HG02798 (cell line): Measurements from ENCODE around the gene RASAL1.
"Not testable (repeated sequence)": the region's sequence is repeated elsewhere in the genome, so short reads cannot be mapped to it uniquely, and the experiment has no call there.

Experiments used
- ATAC-seq: cut with Tn5 transposase; IDR thresholded peaks from one replicate; pipeline ENCODE4 v1.9.1; 2021; ENCODE audit warnings: mild to moderate bottlenecking; ENCODE audit not compliant: unreplicated experiment, poor library complexity

The RASAL1 gene

GRCh38 chr12:113120670-113121370 lies 14.7 kb downstream of the RASAL1 start:
- no peak for ATAC-seq

GRCh38 chr12:113119980-113120669 lies 15.4 kb downstream of the RASAL1 start:
- ATAC-seq: no peak

DNA sequence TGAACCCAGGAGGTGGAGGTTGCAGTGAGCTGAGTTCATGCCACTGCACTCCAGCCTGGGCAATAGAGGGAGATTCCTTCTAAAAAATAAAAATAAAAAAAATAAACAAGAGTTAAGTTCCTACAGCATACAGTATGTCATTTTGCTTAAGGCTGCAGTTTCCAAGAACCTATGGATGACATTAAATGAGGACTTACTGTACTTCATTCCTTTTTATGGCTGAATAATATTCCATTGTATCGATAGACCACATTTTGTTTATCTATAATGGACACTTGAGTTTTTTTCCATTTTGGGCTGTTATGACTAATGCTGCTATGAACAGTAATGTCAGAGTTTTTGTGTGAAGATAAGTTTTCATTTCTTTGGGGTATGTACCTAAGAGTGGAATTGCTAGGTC lies 17.4 kb downstream of the RASAL1 start:
- ATAC-seq: no peak

- not testable (repeated sequence) for ATAC-seq
These were observed 17.9 kb downstream of the RASAL1 start for GRCh38 chr12:113117684-113118083.

DNA sequence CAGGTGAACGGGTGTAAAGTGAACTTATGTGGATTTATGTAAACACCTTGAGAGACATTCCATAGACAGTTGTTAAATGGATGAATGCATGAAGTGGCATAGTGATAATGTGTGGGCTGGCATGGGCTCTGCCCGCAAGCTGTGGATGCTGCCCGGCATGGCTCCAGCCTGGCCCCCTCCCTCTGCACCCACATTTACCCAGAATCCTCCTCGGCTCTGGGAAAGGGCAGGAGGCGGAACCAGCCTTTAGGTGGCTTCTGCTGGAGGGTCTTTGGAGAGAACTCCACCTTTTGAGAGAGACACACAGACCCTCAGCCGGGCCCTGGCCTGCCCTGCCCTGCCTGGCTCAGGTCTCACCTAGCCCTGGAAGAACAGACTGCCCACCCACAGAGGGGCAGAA lies 18.7 kb downstream of the RASAL1 start:
- no peak for ATAC-seq

GRCh38 chr12:113115455-113116126 lies 20.0 kb downstream of the RASAL1 start:
- ATAC-seq: no peak

DNA sequence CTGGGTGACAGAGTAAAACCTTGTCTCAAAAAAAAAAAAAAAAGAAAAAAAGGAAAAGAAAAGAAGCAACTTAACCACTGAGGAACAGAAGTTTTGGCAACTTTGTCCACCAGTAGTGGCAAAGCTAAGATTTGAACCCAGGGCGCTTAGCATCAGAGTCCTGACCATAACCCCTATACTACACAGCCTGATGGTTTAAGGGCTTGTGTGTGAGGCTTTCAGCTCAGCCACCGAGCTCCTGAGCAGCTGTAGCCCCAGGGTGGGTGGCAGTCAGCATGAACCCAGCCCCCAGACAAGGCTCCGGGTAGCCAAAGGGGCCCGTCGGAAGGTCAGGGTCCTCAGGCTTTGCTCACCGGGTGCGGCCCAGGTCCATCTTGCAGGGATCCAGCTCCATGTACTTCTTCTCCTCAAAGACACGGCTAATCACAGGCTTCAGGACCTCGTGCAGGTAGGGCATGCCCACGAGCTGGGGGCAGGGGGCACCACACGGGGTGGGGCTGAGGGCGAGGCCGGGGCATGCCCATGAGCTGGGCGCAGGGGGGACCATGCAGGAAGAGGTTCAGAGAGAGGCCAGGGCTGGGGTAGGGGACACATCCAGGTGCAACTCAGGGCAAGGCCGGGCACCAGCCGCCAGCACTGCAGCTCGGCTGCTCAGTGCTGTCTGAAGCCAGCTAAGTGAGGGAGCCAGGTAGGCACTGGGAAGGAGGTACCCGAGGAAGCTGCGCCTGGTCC lies 20.9 kb downstream of the RASAL1 start:
- ATAC-seq: no peak

GRCh38 chr12:113113397-113113796 lies 22.2 kb downstream of the RASAL1 start:
- ATAC-seq: no peak

GRCh38 chr12:113112043-113112899 lies 23.3 kb downstream of the RASAL1 start:
- ATAC-seq: no peak

- no peak for ATAC-seq
These were observed 24.3 kb downstream of the RASAL1 start for GRCh38 chr12:113111247-113111646.

GRCh38 chr12:113109872-113110599 lies 25.5 kb downstream of the RASAL1 start:
- ATAC-seq: no peak

DNA sequence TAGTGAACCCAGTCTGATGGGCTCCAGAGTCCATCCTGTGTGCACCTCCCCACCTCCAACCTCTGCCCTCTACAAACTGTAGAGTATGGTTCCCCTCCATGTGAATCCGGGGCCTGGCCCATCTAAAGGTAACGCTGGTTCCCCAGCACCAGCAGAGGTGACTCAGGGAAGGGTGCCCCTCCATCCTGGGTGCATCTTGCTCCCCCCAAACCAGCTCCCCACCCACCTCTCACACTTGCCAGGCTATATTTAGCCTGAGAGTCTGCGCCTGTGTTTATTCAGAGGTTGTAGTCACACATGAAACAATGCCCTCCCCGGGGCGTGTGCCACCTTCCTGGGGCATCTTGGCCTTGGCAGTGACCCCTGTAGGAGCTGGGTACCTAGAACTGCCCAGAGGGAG lies 26.2 kb downstream of the RASAL1 start:
- ATAC-seq: no peak

DNA sequence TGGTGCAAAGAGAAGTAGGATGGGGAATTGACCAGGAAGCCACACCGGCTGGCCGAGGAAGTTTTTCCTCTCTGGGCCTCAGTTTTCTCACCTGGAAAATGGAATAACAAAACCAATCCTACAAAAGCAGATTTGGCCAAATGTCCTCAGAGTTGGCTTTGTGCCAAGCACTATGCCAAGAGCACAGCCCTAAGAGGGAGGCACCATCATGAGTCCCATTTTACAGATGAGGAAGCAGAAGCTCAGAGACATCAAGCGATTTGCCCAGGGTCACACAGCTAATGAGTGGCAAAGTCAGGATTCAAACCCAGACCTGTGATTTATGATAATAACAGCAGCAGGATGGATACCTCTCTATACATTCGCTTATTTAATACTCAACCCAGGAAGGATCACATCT lies 27.3 kb downstream of the RASAL1 start:
- no peak for ATAC-seq

DNA sequence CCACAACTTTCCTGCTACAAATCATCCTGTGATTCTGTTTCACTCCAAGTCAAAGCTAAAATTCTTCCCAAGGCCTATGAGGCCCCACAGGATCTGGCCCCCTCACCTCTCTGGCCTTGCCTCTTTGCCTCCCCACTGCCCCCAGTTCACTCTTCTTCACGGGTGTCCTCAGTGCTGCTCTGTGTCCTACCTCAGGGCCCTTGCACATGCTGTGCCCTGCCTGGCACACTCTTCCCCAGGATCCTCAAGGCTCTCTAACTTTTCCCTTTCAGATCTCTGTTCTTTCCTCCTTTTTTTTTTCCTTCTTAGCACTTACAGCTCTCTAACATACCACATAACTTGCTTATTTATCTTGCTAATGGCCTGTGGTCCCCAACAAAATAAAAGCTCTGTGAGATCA lies 29.2 kb downstream of the RASAL1 start:
- no peak for ATAC-seq

DNA sequence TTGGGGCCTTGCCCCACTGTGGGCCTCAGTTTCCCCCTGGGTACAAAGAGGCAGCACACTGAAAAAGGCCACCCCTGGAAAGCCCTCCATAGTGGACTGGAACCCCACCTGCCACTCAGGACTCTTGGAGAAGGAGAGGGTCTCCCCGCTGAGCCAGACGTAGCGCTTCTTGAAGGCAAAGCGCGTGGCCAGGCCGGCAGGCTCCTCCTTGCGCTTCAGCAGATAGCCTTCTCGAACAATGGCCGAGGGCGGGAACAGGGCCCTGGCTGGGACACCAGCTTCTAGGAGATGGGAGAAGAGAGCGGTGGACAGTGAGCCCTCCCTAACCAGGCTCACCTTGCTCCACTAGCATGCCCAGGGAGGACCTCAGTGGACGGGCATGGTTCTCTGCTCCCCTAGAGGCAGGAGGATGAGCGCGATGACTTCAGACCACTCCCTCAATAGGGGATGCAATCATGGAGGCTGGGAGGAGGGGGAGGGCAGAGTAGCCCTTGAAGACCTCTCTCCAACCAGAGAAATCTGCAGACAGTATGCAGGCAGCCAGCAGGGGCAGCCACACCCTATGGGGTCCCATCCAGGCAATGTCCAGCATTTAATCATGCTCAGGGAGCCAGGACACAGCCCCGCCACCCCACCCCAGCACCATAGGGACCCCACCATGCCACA lies 29.8 kb downstream of the RASAL1 start:
- no peak for ATAC-seq

DNA sequence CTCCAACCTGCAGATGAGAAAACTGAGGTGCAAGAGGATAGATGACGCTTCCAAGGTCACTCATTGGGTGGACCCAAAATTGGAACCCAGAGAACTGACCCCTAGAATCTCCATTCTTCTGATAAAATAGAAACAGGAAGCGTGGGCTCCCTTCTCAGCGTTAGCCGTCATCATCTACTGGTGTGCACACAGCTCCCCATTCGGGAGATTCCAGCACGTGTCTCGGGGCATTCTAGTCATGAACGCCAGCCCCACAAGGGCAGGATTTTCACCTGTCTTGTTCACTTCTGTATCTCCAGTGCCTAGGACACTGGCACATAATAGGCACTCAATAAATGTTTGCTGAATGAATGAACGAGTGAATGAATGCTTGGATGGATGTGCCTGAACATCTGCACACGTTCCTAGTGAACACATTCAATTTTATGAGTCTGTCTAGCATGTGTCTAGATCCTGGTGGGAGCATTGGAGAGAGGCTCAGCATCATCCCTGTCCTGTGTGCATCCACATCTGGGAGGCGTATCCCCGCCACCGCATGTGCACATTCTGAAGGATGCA lies 30.5 kb downstream of the RASAL1 start:
- no peak for ATAC-seq

GRCh38 chr12:113103756-113104450 lies 31.7 kb downstream of the RASAL1 start:
- no peak for ATAC-seq

- no peak for ATAC-seq
These were observed 32.8 kb downstream of the RASAL1 start for GRCh38 chr12:113102811-113103210.
